Tongue (tissue), 1 donor: ENCODE data around the gene HBD. TPM values are rescaled to one million over a fixed set of nuclear protein-coding genes. Genes with fewer than 3 reads are reported as not detected.

Source experiments
- total RNA-seq: library from RNA; depleted of rRNA; stranded (reverse); fragments of >200 nt; gene quantifications from one replicate; pipeline ENCODE4 v1.2.3, GENCODE V29; 2014

Gene HBD
- total RNA-seq, 1 donor from 2014 or later, result not detected

Other genes starting within 250 kb of the HBD start
- gene OR51L1, start 239.6 kb downstream of the HBD start, total RNA-seq, result not detected
- not detected for gene OR52J3, start 188.0 kb downstream of the HBD start, total RNA-seq
- not detected for gene OR52E2, start 174.9 kb downstream of the HBD start, total RNA-seq
- gene OR52E1, start 164.9 kb downstream of the HBD start, total RNA-seq, result not detected
- gene OR52A5, start 96.1 kb downstream of the HBD start, total RNA-seq, result not detected
- gene OR52A1, start 79.7 kb downstream of the HBD start, total RNA-seq, result not detected
- gene OR51V1, start 33.8 kb downstream of the HBD start, total RNA-seq, result not detected
- 162 TPM for gene HBB, start 7.4 kb downstream of the HBD start, total RNA-seq
- 7.5 TPM for gene HBG1, start 15.4 kb upstream of the HBD start, total RNA-seq
- 982 TPM for gene HBG2, start 20.3 kb upstream of the HBD start, total RNA-seq
- gene HBE1, start 35.5 kb upstream of the HBD start, total RNA-seq, result 3.3 TPM
- not detected for gene OR51B4, start 67.5 kb upstream of the HBD start, total RNA-seq
- gene OR51B2, start 89.8 kb upstream of the HBD start, total RNA-seq, result 1.0 TPM
- gene OR51B5, start 109.0 kb upstream of the HBD start, total RNA-seq, result not detected
- not detected for gene OR51B6, start 117.0 kb upstream of the HBD start, total RNA-seq
- gene OR51M1, start 149.3 kb upstream of the HBD start, total RNA-seq, result not detected
- not detected for gene OR51Q1, start 187.6 kb upstream of the HBD start, total RNA-seq
- not detected for gene OR51I1, start 207.0 kb upstream of the HBD start, total RNA-seq
- gene OR51I2, start 214.8 kb upstream of the HBD start, total RNA-seq, result not detected